WTC11 (cell line): ENCODE measurements around the gene TMEM198. TPM values are rescaled to one million over a fixed set of nuclear protein-coding genes. Genes with fewer than 3 reads are reported as not detected.

Source experiments
- ATAC-seq: fragments of 200-7000 bp; cut with Tn5 transposase; 2 replicates; pipeline ENCODE4 v1.10.0; 2021; ENCODE audit warnings: mild to moderate bottlenecking, moderate library complexity
- CTCF ChIA-PET: fragments of 300-600 bp; sonication (Branson Sonifier 250); formaldehyde crosslinking; loops from one replicate; lab custom pipeline; 2021; ENCODE audit warnings: antibody characterized with exemption; lab: Charles Lee
- POLR2A ChIA-PET: fragments of 350-600 bp; sonication (Branson Sonifier 250); formaldehyde crosslinking; loops from one replicate; lab custom pipeline; 2021; ENCODE audit warnings: antibody characterized with exemption; lab: Charles Lee
- DNase-seq: peaks from one replicate; pipeline ENCODE4 v3.0.0; 2021; ENCODE audit warnings: low spot score
- H3K27ac Mint-ChIP-seq: 2 replicates; pipeline ENCODE4 v1.8.0; 2021; ENCODE audit warnings: mixed read lengths
- H3K27me3 Mint-ChIP-seq: 2 replicates; pipeline ENCODE4 v1.8.0; 2021; ENCODE audit warnings: low read depth, mild to moderate bottlenecking, moderate library complexity, mixed read lengths
- H3K36me3 Mint-ChIP-seq: 2 replicates; pipeline ENCODE4 v1.8.0; 2021; ENCODE audit warnings: mixed read lengths
- H3K4me1 Mint-ChIP-seq: 2 replicates; pipeline ENCODE4 v1.8.0; 2022; ENCODE audit warnings: mixed read lengths
- H3K4me3 Mint-ChIP-seq: 2 replicates; pipeline ENCODE4 v1.8.0; 2021; ENCODE audit warnings: mild to moderate bottlenecking, moderate library complexity, mixed read lengths
- H3K9me3 Mint-ChIP-seq: 2 replicates; pipeline ENCODE4 v1.8.0; 2021; ENCODE audit warnings: mixed read lengths
- ELF4 ChIP-seq: sonication (generic); formaldehyde crosslinking; IDR thresholded peaks from 2 replicates; pipeline ENCODE4 v1.8.1; 2022; ENCODE audit warnings: low read depth, mild to moderate bottlenecking, moderate library complexity, missing genetic modification reagents
- EMX1 ChIP-seq: fragments of 250-450 bp; sonication (Bioruptor Pico); IDR thresholded peaks from 2 replicates; pipeline ENCODE4 v1.8.0; 2021; ENCODE audit warnings: mild to moderate bottlenecking
- ETV6 ChIP-seq: sonication (generic); formaldehyde crosslinking; IDR thresholded peaks from 2 replicates; pipeline ENCODE4 v1.8.1; 2022; ENCODE audit warnings: mild to moderate bottlenecking, missing genetic modification reagents
- FOXP1 ChIP-seq: sonication (generic); formaldehyde crosslinking; IDR thresholded peaks from 2 replicates; pipeline ENCODE4 v1.8.0; 2022; ENCODE audit warnings: missing genetic modification reagents, mild to moderate bottlenecking, moderate library complexity, borderline replicate concordance
- GABPB1 ChIP-seq: sonication (generic); formaldehyde crosslinking; IDR thresholded peaks from 2 replicates; pipeline ENCODE4 v1.8.1; 2023; ENCODE audit warnings: mild to moderate bottlenecking, missing genetic modification reagents
- GTF2I ChIP-seq: fragments of 250-450 bp; sonication (Bioruptor Pico); conservative IDR thresholded peaks from 2 replicates; pipeline ENCODE4 v1.4.0; 2021; ENCODE audit warnings: mild to moderate bottlenecking
- HMGA2 ChIP-seq: fragments of 250-450 bp; sonication (Bioruptor Pico); IDR thresholded peaks from 2 replicates; pipeline ENCODE4 v1.4.0; 2021; ENCODE audit warnings: mild to moderate bottlenecking, moderate library complexity
- NFE2L1 ChIP-seq: sonication (generic); formaldehyde crosslinking; IDR thresholded peaks from 2 replicates; pipeline ENCODE4 v1.8.1; 2023; ENCODE audit warnings: missing genetic modification reagents
- NR3C1 ChIP-seq: sonication (generic); formaldehyde crosslinking; conservative IDR thresholded peaks from 2 replicates; pipeline ENCODE4 v1.8.1; 2023; ENCODE audit warnings: low read depth, mild to moderate bottlenecking, missing genetic modification reagents
- SMAD3 ChIP-seq: sonication (generic); formaldehyde crosslinking; IDR thresholded peaks from 2 replicates; pipeline ENCODE4 v1.8.0; 2022; ENCODE audit warnings: missing genetic modification reagents, mild to moderate bottlenecking, borderline replicate concordance
- SOX15 ChIP-seq: fragments of 250-450 bp; sonication (Bioruptor Pico); IDR thresholded peaks from 2 replicates; pipeline ENCODE4 v1.9.0; 2021; ENCODE audit warnings: mild to moderate bottlenecking
- TEAD4 ChIP-seq: sonication (generic); formaldehyde crosslinking; IDR thresholded peaks from 2 replicates; pipeline ENCODE4 v1.8.0; 2022; ENCODE audit warnings: mild to moderate bottlenecking, missing genetic modification reagents
- TP53 ChIP-seq: sonication (generic); formaldehyde crosslinking; IDR thresholded peaks from 2 replicates; pipeline ENCODE4 v1.8.1; 2023; ENCODE audit warnings: mild to moderate bottlenecking, missing genetic modification reagents
- ZNF317 ChIP-seq: sonication (generic); formaldehyde crosslinking; IDR thresholded peaks from 2 replicates; pipeline ENCODE4 v1.8.1; 2023; ENCODE audit warnings: low read depth, mild to moderate bottlenecking, moderate library complexity, missing genetic modification reagents, borderline replicate concordance
- total RNA-seq: library from RNA; stranded (reverse); gene quantifications from 3 replicates; pipeline ENCODE4 v1.2.3, GENCODE V29; 2021
- TF ChIP-seq, protein P1 (sequence below): fragments of 250-450 bp; sonication (Bioruptor Pico); IDR thresholded peaks from 2 replicates; pipeline ENCODE4 v1.9.0; 2021; ENCODE audit warnings: mild to moderate bottlenecking
- TF ChIP-seq, protein P2 (sequence below): fragments of 200-600 bp; IDR thresholded peaks from 2 replicates; pipeline ENCODE4 v1.8.0; 2022; ENCODE audit warnings: antibody characterized with exemption
- TF ChIP-seq, protein P3 (sequence below): sonication (generic); formaldehyde crosslinking; IDR thresholded peaks from 2 replicates; pipeline ENCODE4 v1.8.0; 2023; ENCODE audit warnings: missing genetic modification reagents, mild to moderate bottlenecking, borderline replicate concordance
- TF ChIP-seq, protein P4 (sequence below): fragments of 250-450 bp; sonication (Bioruptor Pico); IDR thresholded peaks from 2 replicates; pipeline ENCODE4 v2.1.2; 2022; ENCODE audit warnings: mild to moderate bottlenecking, moderate library complexity
- TF ChIP-seq, protein P5 (sequence below): sonication (generic); formaldehyde crosslinking; IDR thresholded peaks from 2 replicates; pipeline ENCODE4 v1.8.0; 2022; ENCODE audit warnings: mild to moderate bottlenecking, missing genetic modification reagents
- TF ChIP-seq, protein P6 (sequence below): sonication (generic); formaldehyde crosslinking; IDR thresholded peaks from 2 replicates; pipeline ENCODE4 v1.8.1; 2023; ENCODE audit warnings: mild to moderate bottlenecking, missing genetic modification reagents, moderate library complexity
- TF ChIP-seq, protein P7 (sequence below): sonication (generic); formaldehyde crosslinking; IDR thresholded peaks from 2 replicates; pipeline ENCODE4 v1.8.1; 2023; ENCODE audit warnings: mild to moderate bottlenecking, missing genetic modification reagents

Gene TMEM198
- total RNA-seq, 1 experiment from 2014 or later: 7.1 TPM

DNA sequence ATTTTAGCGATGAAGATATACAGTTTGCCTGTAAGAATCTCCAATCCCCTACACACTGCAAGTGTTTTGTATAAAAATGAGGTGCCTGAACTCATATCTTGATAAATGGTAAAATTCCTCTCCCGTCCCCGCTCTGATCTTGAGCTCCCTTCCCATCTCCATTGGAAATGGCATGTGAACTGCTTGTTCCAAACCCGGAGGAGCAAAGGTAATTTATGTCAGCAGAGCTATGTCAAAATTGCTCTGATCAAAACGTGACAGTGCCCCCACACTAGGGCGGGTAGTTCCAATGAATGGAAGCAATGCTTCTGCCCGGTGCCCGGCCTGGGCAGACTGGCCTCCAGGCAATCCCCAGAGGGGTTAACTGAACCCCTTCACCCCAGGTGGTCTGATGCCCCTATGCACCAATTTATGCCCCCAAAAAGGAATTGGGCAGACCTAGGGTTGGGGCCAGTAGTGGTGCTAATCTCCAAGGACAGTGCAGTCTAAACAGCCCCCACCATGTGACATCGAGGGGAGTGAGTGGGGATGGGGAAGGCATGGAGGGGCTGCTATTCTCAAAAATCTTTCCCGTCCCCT is 48.8 kb upstream of the TMEM198 start (continued):
- TF ChIP-seq NFE2L1 (CRISPR knock-in tag): no peak
- no peak for TF ChIP-seq SOX15 (CRISPR knock-in tag)
- no peak for TF ChIP-seq GTF2I (CRISPR knock-in tag)

DNA sequence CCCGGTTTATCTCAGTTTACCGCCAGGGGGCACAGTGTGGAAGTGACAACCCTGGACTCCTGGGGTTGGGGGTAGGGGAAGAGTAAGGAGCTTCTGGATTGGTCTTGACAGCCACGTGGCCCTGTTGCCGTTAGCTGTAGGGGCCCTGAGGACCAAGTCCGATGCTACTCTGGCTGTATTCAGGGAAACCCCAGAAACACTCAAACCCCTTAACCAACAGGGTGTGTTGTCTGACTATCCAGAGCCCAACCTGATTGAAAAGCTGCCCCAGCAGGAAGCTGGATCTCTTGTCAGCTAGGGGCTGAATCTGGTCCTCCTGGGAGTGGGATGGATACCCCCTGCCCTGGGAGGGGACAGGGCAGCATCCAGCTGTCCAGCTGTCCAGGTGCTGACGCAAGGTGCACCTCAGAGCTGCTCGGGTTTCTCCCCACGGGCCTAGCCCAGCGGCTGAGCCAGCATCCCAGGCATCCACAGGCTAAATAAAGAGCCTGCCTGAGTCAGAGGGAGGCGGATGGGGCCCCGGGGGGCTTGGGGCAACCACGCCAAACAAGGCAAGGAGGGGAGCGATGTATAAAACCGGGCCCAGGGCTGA is 48.2 kb upstream of the TMEM198 start:
- POLR2A ChIA-PET: interaction anchor here (0.9 to 1.3 kb wide), 7 partner anchors 11 to 108 kb away, joined by 3 to 5 read pairs (median 3); partner anchors contain the start of genes ASIC4 and DNPEP
- no peak overlapping the region for H3K4me3 Mint-ChIP-seq
- TF ChIP-seq ZNF317 (CRISPR knock-in tag) (no peak), TEAD4 (CRISPR knock-in tag) (no peak), GABPB1 (CRISPR knock-in tag) (0 out of 2 replicates have a peak, but pooled peaks have one; percentile 35), EMX1 (CRISPR knock-in tag) (no peak), HMGA2 (CRISPR knock-in tag) (no peak), SMAD3 (no peak), NR3C1 (CRISPR knock-in tag) (no peak), FOXP1 (CRISPR knock-in tag) (no peak), ETV6 (CRISPR knock-in tag) (no peak), TP53 (CRISPR knock-in tag) (no peak), ELF4 (CRISPR knock-in tag) (no peak)
- TF ChIP-seq, protein P1, sequence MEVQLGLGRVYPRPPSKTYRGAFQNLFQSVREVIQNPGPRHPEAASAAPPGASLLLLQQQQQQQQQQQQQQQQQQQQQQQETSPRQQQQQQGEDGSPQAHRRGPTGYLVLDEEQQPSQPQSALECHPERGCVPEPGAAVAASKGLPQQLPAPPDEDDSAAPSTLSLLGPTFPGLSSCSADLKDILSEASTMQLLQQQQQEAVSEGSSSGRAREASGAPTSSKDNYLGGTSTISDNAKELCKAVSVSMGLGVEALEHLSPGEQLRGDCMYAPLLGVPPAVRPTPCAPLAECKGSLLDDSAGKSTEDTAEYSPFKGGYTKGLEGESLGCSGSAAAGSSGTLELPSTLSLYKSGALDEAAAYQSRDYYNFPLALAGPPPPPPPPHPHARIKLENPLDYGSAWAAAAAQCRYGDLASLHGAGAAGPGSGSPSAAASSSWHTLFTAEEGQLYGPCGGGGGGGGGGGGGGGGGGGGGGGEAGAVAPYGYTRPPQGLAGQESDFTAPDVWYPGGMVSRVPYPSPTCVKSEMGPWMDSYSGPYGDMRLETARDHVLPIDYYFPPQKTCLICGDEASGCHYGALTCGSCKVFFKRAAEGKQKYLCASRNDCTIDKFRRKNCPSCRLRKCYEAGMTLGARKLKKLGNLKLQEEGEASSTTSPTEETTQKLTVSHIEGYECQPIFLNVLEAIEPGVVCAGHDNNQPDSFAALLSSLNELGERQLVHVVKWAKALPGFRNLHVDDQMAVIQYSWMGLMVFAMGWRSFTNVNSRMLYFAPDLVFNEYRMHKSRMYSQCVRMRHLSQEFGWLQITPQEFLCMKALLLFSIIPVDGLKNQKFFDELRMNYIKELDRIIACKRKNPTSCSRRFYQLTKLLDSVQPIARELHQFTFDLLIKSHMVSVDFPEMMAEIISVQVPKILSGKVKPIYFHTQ (CRISPR knock-in tag): no peak
- TF ChIP-seq, protein P2, sequence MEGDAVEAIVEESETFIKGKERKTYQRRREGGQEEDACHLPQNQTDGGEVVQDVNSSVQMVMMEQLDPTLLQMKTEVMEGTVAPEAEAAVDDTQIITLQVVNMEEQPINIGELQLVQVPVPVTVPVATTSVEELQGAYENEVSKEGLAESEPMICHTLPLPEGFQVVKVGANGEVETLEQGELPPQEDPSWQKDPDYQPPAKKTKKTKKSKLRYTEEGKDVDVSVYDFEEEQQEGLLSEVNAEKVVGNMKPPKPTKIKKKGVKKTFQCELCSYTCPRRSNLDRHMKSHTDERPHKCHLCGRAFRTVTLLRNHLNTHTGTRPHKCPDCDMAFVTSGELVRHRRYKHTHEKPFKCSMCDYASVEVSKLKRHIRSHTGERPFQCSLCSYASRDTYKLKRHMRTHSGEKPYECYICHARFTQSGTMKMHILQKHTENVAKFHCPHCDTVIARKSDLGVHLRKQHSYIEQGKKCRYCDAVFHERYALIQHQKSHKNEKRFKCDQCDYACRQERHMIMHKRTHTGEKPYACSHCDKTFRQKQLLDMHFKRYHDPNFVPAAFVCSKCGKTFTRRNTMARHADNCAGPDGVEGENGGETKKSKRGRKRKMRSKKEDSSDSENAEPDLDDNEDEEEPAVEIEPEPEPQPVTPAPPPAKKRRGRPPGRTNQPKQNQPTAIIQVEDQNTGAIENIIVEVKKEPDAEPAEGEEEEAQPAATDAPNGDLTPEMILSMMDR: peak; percentile 47; the same call in 1 of the 2 replicates
- TF ChIP-seq, protein P3, sequence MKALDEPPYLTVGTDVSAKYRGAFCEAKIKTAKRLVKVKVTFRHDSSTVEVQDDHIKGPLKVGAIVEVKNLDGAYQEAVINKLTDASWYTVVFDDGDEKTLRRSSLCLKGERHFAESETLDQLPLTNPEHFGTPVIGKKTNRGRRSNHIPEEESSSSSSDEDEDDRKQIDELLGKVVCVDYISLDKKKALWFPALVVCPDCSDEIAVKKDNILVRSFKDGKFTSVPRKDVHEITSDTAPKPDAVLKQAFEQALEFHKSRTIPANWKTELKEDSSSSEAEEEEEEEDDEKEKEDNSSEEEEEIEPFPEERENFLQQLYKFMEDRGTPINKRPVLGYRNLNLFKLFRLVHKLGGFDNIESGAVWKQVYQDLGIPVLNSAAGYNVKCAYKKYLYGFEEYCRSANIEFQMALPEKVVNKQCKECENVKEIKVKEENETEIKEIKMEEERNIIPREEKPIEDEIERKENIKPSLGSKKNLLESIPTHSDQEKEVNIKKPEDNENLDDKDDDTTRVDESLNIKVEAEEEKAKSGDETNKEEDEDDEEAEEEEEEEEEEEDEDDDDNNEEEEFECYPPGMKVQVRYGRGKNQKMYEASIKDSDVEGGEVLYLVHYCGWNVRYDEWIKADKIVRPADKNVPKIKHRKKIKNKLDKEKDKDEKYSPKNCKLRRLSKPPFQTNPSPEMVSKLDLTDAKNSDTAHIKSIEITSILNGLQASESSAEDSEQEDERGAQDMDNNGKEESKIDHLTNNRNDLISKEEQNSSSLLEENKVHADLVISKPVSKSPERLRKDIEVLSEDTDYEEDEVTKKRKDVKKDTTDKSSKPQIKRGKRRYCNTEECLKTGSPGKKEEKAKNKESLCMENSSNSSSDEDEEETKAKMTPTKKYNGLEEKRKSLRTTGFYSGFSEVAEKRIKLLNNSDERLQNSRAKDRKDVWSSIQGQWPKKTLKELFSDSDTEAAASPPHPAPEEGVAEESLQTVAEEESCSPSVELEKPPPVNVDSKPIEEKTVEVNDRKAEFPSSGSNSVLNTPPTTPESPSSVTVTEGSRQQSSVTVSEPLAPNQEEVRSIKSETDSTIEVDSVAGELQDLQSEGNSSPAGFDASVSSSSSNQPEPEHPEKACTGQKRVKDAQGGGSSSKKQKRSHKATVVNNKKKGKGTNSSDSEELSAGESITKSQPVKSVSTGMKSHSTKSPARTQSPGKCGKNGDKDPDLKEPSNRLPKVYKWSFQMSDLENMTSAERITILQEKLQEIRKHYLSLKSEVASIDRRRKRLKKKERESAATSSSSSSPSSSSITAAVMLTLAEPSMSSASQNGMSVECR (CRISPR knock-in tag): peak; percentile 36; the same call in 1 of the 2 replicates
- TF ChIP-seq, protein P4, sequence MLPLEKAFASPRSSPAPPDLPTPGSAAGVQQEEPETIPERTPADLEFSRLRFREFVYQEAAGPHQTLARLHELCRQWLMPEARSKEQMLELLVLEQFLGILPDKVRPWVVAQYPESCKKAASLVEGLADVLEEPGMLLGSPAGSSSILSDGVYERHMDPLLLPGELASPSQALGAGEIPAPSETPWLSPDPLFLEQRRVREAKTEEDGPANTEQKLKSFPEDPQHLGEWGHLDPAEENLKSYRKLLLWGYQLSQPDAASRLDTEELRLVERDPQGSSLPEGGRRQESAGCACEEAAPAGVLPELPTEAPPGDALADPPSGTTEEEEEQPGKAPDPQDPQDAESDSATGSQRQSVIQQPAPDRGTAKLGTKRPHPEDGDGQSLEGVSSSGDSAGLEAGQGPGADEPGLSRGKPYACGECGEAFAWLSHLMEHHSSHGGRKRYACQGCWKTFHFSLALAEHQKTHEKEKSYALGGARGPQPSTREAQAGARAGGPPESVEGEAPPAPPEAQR (CRISPR knock-in tag): no peak
- TF ChIP-seq, protein P5, sequence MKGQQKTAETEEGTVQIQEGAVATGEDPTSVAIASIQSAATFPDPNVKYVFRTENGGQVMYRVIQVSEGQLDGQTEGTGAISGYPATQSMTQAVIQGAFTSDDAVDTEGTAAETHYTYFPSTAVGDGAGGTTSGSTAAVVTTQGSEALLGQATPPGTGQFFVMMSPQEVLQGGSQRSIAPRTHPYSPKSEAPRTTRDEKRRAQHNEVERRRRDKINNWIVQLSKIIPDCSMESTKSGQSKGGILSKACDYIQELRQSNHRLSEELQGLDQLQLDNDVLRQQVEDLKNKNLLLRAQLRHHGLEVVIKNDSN: peak; percentile 91
- TF ChIP-seq, protein P6, sequence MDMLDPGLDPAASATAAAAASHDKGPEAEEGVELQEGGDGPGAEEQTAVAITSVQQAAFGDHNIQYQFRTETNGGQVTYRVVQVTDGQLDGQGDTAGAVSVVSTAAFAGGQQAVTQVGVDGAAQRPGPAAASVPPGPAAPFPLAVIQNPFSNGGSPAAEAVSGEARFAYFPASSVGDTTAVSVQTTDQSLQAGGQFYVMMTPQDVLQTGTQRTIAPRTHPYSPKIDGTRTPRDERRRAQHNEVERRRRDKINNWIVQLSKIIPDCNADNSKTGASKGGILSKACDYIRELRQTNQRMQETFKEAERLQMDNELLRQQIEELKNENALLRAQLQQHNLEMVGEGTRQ (CRISPR knock-in tag): peak; percentile 89
- TF ChIP-seq, protein P7, sequence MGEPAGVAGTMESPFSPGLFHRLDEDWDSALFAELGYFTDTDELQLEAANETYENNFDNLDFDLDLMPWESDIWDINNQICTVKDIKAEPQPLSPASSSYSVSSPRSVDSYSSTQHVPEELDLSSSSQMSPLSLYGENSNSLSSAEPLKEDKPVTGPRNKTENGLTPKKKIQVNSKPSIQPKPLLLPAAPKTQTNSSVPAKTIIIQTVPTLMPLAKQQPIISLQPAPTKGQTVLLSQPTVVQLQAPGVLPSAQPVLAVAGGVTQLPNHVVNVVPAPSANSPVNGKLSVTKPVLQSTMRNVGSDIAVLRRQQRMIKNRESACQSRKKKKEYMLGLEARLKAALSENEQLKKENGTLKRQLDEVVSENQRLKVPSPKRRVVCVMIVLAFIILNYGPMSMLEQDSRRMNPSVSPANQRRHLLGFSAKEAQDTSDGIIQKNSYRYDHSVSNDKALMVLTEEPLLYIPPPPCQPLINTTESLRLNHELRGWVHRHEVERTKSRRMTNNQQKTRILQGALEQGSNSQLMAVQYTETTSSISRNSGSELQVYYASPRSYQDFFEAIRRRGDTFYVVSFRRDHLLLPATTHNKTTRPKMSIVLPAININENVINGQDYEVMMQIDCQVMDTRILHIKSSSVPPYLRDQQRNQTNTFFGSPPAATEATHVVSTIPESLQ (CRISPR knock-in tag): no peak

More for the DNA sequence above, 48.2 kb upstream of the TMEM198 start:
- peak; percentile 87 for DNase-seq
- no peaks in the 10 kb centered on the region for H3K9me3 Mint-ChIP-seq
- ATAC-seq: peak; percentile 9
- CTCF ChIA-PET: interaction anchor here (0.6 to 35.9 kb wide), 39 partner anchors 11 to 440 kb away, joined by 3 to 2316 read pairs (median 6); partner anchors contain the start of genes ASIC4, CHPF, DES and DNPEP
- H3K27me3 Mint-ChIP-seq: peaks cover 55% of the 10 kb centered on the region
- H3K36me3 Mint-ChIP-seq: no peaks in the 10 kb centered on the region
- peaks cover 43% of the 10 kb centered on the region for H3K4me1 Mint-ChIP-seq
- no peak overlapping the region for H3K27ac Mint-ChIP-seq
